K562 (cell line): ENCODE results near the gene SYCE1. TPM values are rescaled to one million over a fixed set of nuclear protein-coding genes. Genes with fewer than 3 reads are reported as not detected.

Source experiments
- ATAC-seq: fragments of 200-7000 bp; cut with Tn5 transposase; 3 replicates; pipeline ENCODE4 v1.9.1; 2020; ENCODE audit warnings: moderate library complexity
- BruUV-seq: library from RNA; stranded (reverse); fragments of 400-500 nt; replicated peaks from 2 replicates; lab custom pipeline; 2021; lab: Mats Ljungman, UMichigan
- CTCF ChIA-PET: fragments of 300-600 bp; formaldehyde crosslinking; extraction: SDS; loops from one replicate; lab custom pipeline; 2021; ENCODE audit warnings: low intra/inter-chr PET ratio; lab: Yijun Ruan, JAX
- POLR2A ChIA-PET: fragments of 300-600, 350-650 bp; sonication (Branson Sonifier 250); formaldehyde crosslinking; extraction: SDS; loops from one replicate; lab custom pipeline; 2021; ENCODE audit warnings: antibody characterized with exemption, inconsistent platforms; lab: Yijun Ruan, JAX
- DNase-seq, 4 experiments: peaks; one replicate each; pipeline versions ENCODE4 v3.0.0 to v3.0.0-alpha.2; 2011 to 2018; ENCODE audit warnings: low spot score in 3 of 4, mixed read lengths in 3 of 4; ENCODE audit errors: extremely low read depth in 1 of 4
- FAIRE-seq: peaks from 2 replicates; lab custom pipeline; 2011; peaks lifted over from hg19 to GRCh38; lab: Jason Lieb, UNC
- H2AFZ ChIP-seq: 2 replicates; pipeline ENCODE4 v1.6.0; 2011; ENCODE audit warnings: low read depth, low read length, control low read depth, inconsistent platforms
- H3K27ac ChIP-seq: fragments of 200-600 bp; 3 replicates; pipeline ENCODE4 v1.8.0; 2011; ENCODE audit warnings: low read depth, mild to moderate bottlenecking, control low read depth, inconsistent platforms, low read length, moderate library complexity, mixed read lengths; ENCODE audit errors: extremely low read depth
- H3K27me3 ChIP-seq, 2 experiments: fragments of 300-600 bp in 1 of 2; 2 replicates in 1 of 2; 3 replicates in 1 of 2; pipeline versions ENCODE4 v1.6.0 to v1.8.0; 2011; ENCODE audit warnings: inconsistent platforms in 2 of 2, low read length in 2 of 2, mild to moderate bottlenecking in 1 of 2, mixed read lengths in 1 of 2, moderate library complexity in 1 of 2; ENCODE audit not compliant: control insufficient read depth in 2 of 2, insufficient read depth in 2 of 2
- H3K36me3 ChIP-seq: fragments of 300-600 bp; 3 replicates; pipeline ENCODE4 v1.8.0; 2011; ENCODE audit warnings: mild to moderate bottlenecking, low read length, inconsistent platforms; ENCODE audit not compliant: control insufficient read depth, insufficient read depth
- H3K4me1 ChIP-seq, 2 experiments: fragments of 200-600 bp in 1 of 2; replicated peaks in 1 of 2; 2 replicates in 1 of 2; 3 replicates in 1 of 2; pipeline versions ENCODE4 v1.5.1 to v1.8.0; 2011; ENCODE audit warnings: inconsistent platforms in 2 of 2, low read length in 2 of 2, mild to moderate bottlenecking in 1 of 2, mixed read lengths in 1 of 2, moderate library complexity in 1 of 2; ENCODE audit not compliant: control insufficient read depth in 2 of 2, insufficient read depth in 2 of 2
- H3K4me2 ChIP-seq: 2 replicates; pipeline ENCODE4 v1.6.1; 2011; ENCODE audit warnings: low read length, control low read depth, inconsistent platforms, mixed read lengths; ENCODE audit not compliant: insufficient read depth
- H3K4me3 ChIP-seq: fragments of 200-600 bp; sonication (generic), shearing (Covaris generic); 2 replicates; pipeline ENCODE4 v1.5.1; 2016; ENCODE audit warnings: control low read depth, inconsistent platforms
- H3K79me2 ChIP-seq: fragments of 200-600 bp; 3 replicates; pipeline ENCODE4 v1.8.0; 2011; ENCODE audit warnings: low read length, inconsistent platforms; ENCODE audit not compliant: control insufficient read depth, insufficient read depth
- H3K9ac ChIP-seq, 2 experiments: 2 replicates each; pipeline versions ENCODE4 v1.6.0 to v1.6.1; 2011; ENCODE audit warnings: low read depth in 2 of 2, low read length in 2 of 2, control low read depth in 1 of 2, inconsistent platforms in 1 of 2, mild to moderate bottlenecking in 1 of 2, mixed read lengths in 1 of 2; ENCODE audit not compliant: insufficient read depth in 1 of 2
- H3K9me1 ChIP-seq: one replicate; pipeline ENCODE4 v1.6.0; 2011; ENCODE audit warnings: inconsistent platforms, mild to moderate bottlenecking, low read length, moderate library complexity; ENCODE audit not compliant: control insufficient read depth, insufficient read depth
- H3K9me3 ChIP-seq: replicated peaks from 2 replicates; pipeline ENCODE4 v1.5.1; 2011; ENCODE audit warnings: low read depth, low read length, inconsistent platforms; ENCODE audit not compliant: control insufficient read depth, insufficient read depth
- H4K20me1 ChIP-seq: replicated peaks from 2 replicates; pipeline ENCODE4 v1.6.1; 2011; ENCODE audit warnings: low read length, inconsistent platforms, mixed read lengths; ENCODE audit not compliant: control insufficient read depth, insufficient read depth
- BCOR ChIP-seq: fragments of 450-650 bp; IDR thresholded peaks from 2 replicates; pipeline ENCODE4 v1.6.1; 2016
- E2F3 ChIP-seq: fragments of 250-450 bp; sonication (Bioruptor Pico); IDR thresholded peaks from 2 replicates; pipeline ENCODE4 v1.4.0; 2020; ENCODE audit warnings: mild to moderate bottlenecking
- NR2C1 ChIP-seq, 2 experiments: fragments of 450-650 bp; IDR thresholded peaks; 2 replicates each; pipeline ENCODE4 v1.6.1; 2017; ENCODE audit warnings: mild to moderate bottlenecking in 2 of 2, antibody characterized with exemption in 1 of 2, inconsistent platforms in 1 of 2, missing compliant biosample characterization in 1 of 2, missing genetic modification characterization in 1 of 2
- NRF1 ChIP-seq, 2 experiments: fragments of 450-650 bp; IDR thresholded peaks in 1 of 2; conservative IDR thresholded peaks in 1 of 2; 2 replicates each; pipeline ENCODE4 v1.6.1; 2014; ENCODE audit warnings: mild to moderate bottlenecking in 2 of 2
- PML ChIP-seq: IDR thresholded peaks from 2 replicates; pipeline ENCODE4 v1.6.1; 2012; ENCODE audit warnings: low read length, inconsistent platforms
- STAT5A ChIP-seq: IDR thresholded peaks from 2 replicates; pipeline ENCODE4 v1.6.1; 2012; ENCODE audit warnings: low read length, inconsistent platforms, borderline replicate concordance
- ZFPM2 ChIP-seq: fragments of 250-450 bp; sonication (Bioruptor Pico); IDR thresholded peaks from 2 replicates; pipeline ENCODE4 v1.5.1; 2022; ENCODE audit warnings: mild to moderate bottlenecking
- ZNF354B ChIP-seq: fragments of 250-450 bp; sonication (Bioruptor Pico); IDR thresholded peaks from 2 replicates; pipeline ENCODE4 v1.4.0; 2020
- ZNF766 ChIP-seq: fragments of 200-800 bp; sonication (Bioruptor generic); conservative IDR thresholded peaks from 2 replicates; pipeline ENCODE4 v1.6.1; 2016; ENCODE audit warnings: missing genetic modification characterization, missing compliant biosample characterization
- WGBS: fragments of 100-300 bp; shearing (Covaris generic); methylation state at CpG from one replicate; pipeline ENCODE4 v1.1.6; 2016; ENCODE audit warnings: low coverage, mixed read lengths; ENCODE audit not compliant: insufficient coverage; ENCODE audit errors: missing lambda C conversion rate; 5-methylcytosine and 5-hydroxymethylcytosine counted together
- in situ Hi-C: fragments of 300-500 bp; cut with MboI; formaldehyde crosslinking; loops from 4 replicates; pipeline ENCODE4 v1.15.0; 2018; ENCODE audit warnings: inconsistent platforms, mixed read lengths
- intact Hi-C: fragments of 100-400 bp; cut with micrococcal nuclease; formaldehyde crosslinking; loops from 2 replicates; pipeline ENCODE4 v1.14.2; 2022
- polyA plus RNA-seq, 8 experiments: library from polyadenylated mRNA; depleted of rRNA in 4 of 8; stranded (reverse) in 5 of 8; unstranded in 3 of 8; fragments of >200 nt; fragmentation: Nextera tagmentation in 2 of 8; fragmentation: Illumina TruSeq in 1 of 8; extraction: Ambion mirVana in 2 of 8; extraction: Trizol in 1 of 8; gene quantifications; 2 replicates each; pipeline versions ENCODE4 v1.2.1 to v1.2.3, GENCODE V29; 2011 to 2014; ENCODE audit warnings: inconsistent platforms in 1 of 8, missing spikeins in 1 of 8
- total RNA-seq, 7 experiments: library from RNA; depleted of rRNA in 6 of 7; stranded (reverse); fragments of >200 nt in 6 of 7; fragmentation: Illumina TruSeq in 2 of 7; extraction: Trizol in 2 of 7; gene quantifications; 2 replicates each; pipeline versions ENCODE4 v1.2.1 to v1.2.3, GENCODE V29; 2011 to 2021; ENCODE audit warnings: low replicate concordance in 1 of 7
- TF ChIP-seq, protein P1 (sequence below), 2 experiments: IDR thresholded peaks in 1 of 2; conservative IDR thresholded peaks in 1 of 2; 2 replicates each; pipeline ENCODE4 v1.6.1; 2016; ENCODE audit warnings: low read depth in 2 of 2, mild to moderate bottlenecking in 1 of 2, missing compliant biosample characterization in 1 of 2, missing genetic modification characterization in 1 of 2, moderate library complexity in 1 of 2
- TF ChIP-seq, protein P2 (sequence below), 2 experiments: fragments of 450-650 bp; IDR thresholded peaks; 2 replicates each; pipeline ENCODE4 v1.6.1; 2018; ENCODE audit warnings: mild to moderate bottlenecking in 2 of 2, low read depth in 1 of 2; ENCODE audit not compliant: partially characterized antibody in 2 of 2

Gene SYCE1
- total and polyA plus RNA-seq, 9 of the 15 experiments (the other 6 are each of a cell fraction or from before 2014, with no cell fraction given): not detected

DNA sequence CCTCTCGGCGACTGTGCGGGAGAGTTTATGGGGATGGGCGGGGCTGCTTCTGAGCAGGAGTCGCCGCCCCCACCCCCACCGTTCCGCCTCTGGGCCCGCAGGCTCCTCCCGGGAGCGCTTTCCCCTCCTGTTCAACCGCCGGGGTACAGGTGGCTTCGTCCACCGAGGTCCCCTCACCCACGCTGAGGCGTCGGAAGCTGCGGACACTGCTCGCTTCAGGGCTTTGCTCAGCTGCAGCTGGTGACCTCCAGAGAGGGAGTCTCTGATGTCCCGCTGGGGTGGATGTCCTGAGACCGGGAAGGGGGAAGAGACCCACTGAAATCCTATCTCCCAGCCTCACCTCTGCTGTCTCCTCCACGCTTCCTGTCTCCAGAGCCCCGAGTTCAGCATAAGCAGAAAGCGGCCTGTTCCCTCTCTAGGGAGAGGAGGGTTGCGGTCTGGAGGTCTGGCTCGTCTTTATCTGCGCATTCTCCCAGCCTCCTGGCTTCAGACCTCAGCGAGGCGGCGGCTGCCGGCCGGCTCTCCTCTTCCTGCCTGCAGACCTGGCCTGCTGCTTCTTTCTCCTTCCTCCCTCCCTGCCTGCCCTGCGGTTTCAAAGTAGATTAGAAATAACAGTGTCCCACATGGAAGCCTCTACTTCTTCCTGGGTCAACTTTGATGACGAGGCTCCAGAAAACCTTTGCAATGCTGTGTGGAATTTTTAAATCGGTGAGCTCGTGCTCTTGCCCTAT lies 36.4 kb downstream of the SYCE1 start:
- ChIA-PET POLR2A (interaction anchor here (0.8 kb wide), 1 partner anchor 27 kb away, joined by 3 read pairs; no protein-coding TSS in a partner anchor), CTCF (no interaction called here)
- H3K9me1 ChIP-seq: no peaks in the 10 kb centered on the region
- H3K9ac ChIP-seq: peak overlapping the region in 1 of 2 experiments; percentile 28; a peak in 1 of 4 replicates
- peaks cover 0 to 19% of the 10 kb centered on the region in 2 experiments; a peak in 2 of 5 replicates for H3K4me1 ChIP-seq
- peak overlapping the region; percentile 63 for H3K4me2 ChIP-seq
- H3K27ac ChIP-seq: no peak overlapping the region
- peaks cover 32 to 81% of the 10 kb centered on the region in 2 experiments for H3K27me3 ChIP-seq
- no peaks in the 10 kb centered on the region for H3K36me3 ChIP-seq
- BruUV-seq: no TSS peak
- FAIRE-seq: no peak
- in situ Hi-C loops (no loop called here), intact Hi-C loops (no loop called here)
- H2AFZ ChIP-seq: peak overlapping the region; percentile 33; the same call in 1 of the 2 replicates
- no peaks in the 10 kb centered on the region for H4K20me1 ChIP-seq
- peak; percentile 26 to 55 (median 40) for DNase-seq
- no peaks in the 10 kb centered on the region for H3K79me2 ChIP-seq
- H3K4me3 ChIP-seq: no peak overlapping the region
- WGBS: 9% methylated on average over 31 of the region's 37 CpGs
- H3K9me3 ChIP-seq: no peaks in the 10 kb centered on the region
- peak; percentile 74 for ATAC-seq
- TF ChIP-seq, protein P1, sequence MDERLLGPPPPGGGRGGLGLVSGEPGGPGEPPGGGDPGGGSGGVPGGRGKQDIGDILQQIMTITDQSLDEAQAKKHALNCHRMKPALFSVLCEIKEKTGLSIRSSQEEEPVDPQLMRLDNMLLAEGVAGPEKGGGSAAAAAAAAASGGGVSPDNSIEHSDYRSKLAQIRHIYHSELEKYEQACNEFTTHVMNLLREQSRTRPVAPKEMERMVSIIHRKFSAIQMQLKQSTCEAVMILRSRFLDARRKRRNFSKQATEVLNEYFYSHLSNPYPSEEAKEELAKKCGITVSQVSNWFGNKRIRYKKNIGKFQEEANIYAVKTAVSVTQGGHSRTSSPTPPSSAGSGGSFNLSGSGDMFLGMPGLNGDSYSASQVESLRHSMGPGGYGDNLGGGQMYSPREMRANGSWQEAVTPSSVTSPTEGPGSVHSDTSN (CRISPR knock-in tag; IDR thresholded peaks at IDR 0.05; ENCODE audit: low read depth): no peak
- TF ChIP-seq, protein P1 (tag; conservative IDR thresholded peaks at IDR 0.05; ENCODE audit: low read depth): no peak
- TF ChIP-seq ZNF354B (CRISPR knock-in tag) (no peak), ZFPM2 (CRISPR knock-in tag) (no peak), E2F3 (CRISPR knock-in tag) (no peak), BCOR (no peak), PML (no peak), STAT5A (no peak), ZNF766 (CRISPR knock-in tag) (0 out of 2 replicates have a peak, but pooled peaks have one; percentile 20), NR2C1 (IDR thresholded peaks at IDR 0.05) (no peak), NR2C1 (tag; IDR thresholded peaks at IDR 0.05) (peak; percentile 40; the same call in 1 of the 2 replicates), NRF1 (conservative IDR thresholded peaks at IDR 0.05 in 1 of 2, IDR thresholded peaks at IDR 0.05 in 1 of 2) (peak; percentile 15 to 47; a peak in 1 of 4 replicates)
- TF ChIP-seq, protein P2, sequence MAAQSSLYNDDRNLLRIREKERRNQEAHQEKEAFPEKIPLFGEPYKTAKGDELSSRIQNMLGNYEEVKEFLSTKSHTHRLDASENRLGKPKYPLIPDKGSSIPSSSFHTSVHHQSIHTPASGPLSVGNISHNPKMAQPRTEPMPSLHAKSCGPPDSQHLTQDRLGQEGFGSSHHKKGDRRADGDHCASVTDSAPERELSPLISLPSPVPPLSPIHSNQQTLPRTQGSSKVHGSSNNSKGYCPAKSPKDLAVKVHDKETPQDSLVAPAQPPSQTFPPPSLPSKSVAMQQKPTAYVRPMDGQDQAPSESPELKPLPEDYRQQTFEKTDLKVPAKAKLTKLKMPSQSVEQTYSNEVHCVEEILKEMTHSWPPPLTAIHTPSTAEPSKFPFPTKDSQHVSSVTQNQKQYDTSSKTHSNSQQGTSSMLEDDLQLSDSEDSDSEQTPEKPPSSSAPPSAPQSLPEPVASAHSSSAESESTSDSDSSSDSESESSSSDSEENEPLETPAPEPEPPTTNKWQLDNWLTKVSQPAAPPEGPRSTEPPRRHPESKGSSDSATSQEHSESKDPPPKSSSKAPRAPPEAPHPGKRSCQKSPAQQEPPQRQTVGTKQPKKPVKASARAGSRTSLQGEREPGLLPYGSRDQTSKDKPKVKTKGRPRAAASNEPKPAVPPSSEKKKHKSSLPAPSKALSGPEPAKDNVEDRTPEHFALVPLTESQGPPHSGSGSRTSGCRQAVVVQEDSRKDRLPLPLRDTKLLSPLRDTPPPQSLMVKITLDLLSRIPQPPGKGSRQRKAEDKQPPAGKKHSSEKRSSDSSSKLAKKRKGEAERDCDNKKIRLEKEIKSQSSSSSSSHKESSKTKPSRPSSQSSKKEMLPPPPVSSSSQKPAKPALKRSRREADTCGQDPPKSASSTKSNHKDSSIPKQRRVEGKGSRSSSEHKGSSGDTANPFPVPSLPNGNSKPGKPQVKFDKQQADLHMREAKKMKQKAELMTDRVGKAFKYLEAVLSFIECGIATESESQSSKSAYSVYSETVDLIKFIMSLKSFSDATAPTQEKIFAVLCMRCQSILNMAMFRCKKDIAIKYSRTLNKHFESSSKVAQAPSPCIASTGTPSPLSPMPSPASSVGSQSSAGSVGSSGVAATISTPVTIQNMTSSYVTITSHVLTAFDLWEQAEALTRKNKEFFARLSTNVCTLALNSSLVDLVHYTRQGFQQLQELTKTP (IDR thresholded peaks at IDR 0.05; ENCODE audit: low read depth in 1 of 2, partially characterized antibody in 2 of 2): no peak
